Activated effector memory CD4-positive, alpha-beta T cell treated with anti-CD3 and anti-CD28 coated beads, Interleukin-2, amount 50 U/mL, for 16 hours (primary cell): ENCODE results near the gene NEB.
"Not testable (repeated sequence)": the region's sequence is repeated elsewhere in the genome, so short reads cannot be mapped to it uniquely, and the experiment has no call there.

Experiments used
- DNase-seq: peaks from one replicate; pipeline ENCODE4 v3.0.0-alpha.2; 2020

The NEB gene

GRCh38 chr2:151757861-151758260 lies 23.6 kb upstream of the NEB start:
- no peak for DNase-seq

GRCh38 chr2:151756820-151757219 lies 22.5 kb upstream of the NEB start:
- no peak for DNase-seq

GRCh38 chr2:151754253-151754897 lies 20.1 kb upstream of the NEB start:
- no peak for DNase-seq

GRCh38 chr2:151753540-151753939 lies 19.3 kb upstream of the NEB start:
- DNase-seq, result no peak

- not testable (repeated sequence) for DNase-seq
Measured at GRCh38 chr2:151745261-151745660, 11.0 kb upstream of the NEB start.

GRCh38 chr2:151730262-151730975 lies 3.9 kb downstream of the NEB start:
- no peak for DNase-seq

- no peak for DNase-seq
Measured at GRCh38 chr2:151729837-151730236, 4.4 kb downstream of the NEB start.

- no peak for DNase-seq
Measured at GRCh38 chr2:151729415-151729811, 4.9 kb downstream of the NEB start.

- DNase-seq, result no peak
Measured at GRCh38 chr2:151728804-151729414, 5.4 kb downstream of the NEB start.

- no peak for DNase-seq
Measured at GRCh38 chr2:151727593-151728552, 6.4 kb downstream of the NEB start.

- DNase-seq, result no peak
Measured at GRCh38 chr2:151721161-151721560, 13.1 kb downstream of the NEB start.

GRCh38 chr2:151720521-151720920 lies 13.8 kb downstream of the NEB start:
- no peak for DNase-seq

- DNase-seq, result no peak
Measured at GRCh38 chr2:151718796-151719195, 15.5 kb downstream of the NEB start.

GRCh38 chr2:151718247-151718646 lies 16.0 kb downstream of the NEB start:
- no peak for DNase-seq

GRCh38 chr2:151716721-151717120 lies 17.6 kb downstream of the NEB start:
- no peak for DNase-seq

- DNase-seq, result no peak
Measured at GRCh38 chr2:151713291-151713903, 20.9 kb downstream of the NEB start.

GRCh38 chr2:151711025-151711424 lies 23.3 kb downstream of the NEB start:
- DNase-seq, result no peak

- no peak for DNase-seq
Measured at GRCh38 chr2:151708788-151709187, 25.5 kb downstream of the NEB start.

- DNase-seq, result no peak
Measured at GRCh38 chr2:151707857-151708256, 26.4 kb downstream of the NEB start.

GRCh38 chr2:151704480-151704961 lies 29.8 kb downstream of the NEB start:
- DNase-seq, result not testable (repeated sequence)

GRCh38 chr2:151698134-151698533 lies 36.1 kb downstream of the NEB start:
- not testable (repeated sequence) for DNase-seq

- no peak for DNase-seq
Measured at GRCh38 chr2:151695778-151696177, 38.5 kb downstream of the NEB start.
